Measurements from ENCODE around the gene SLC22A17. TPM values are rescaled to one million over a fixed set of nuclear protein-coding genes. Genes with fewer than 3 reads are reported as not detected.
"Not testable (repeated sequence)": the region's sequence is repeated elsewhere in the genome, so short reads cannot be mapped to it uniquely, and the experiment has no call there.

The SLC22A17 gene
- total RNA-seq, 3 donors from 2014 or later = 2.3 to 35.5 (median 5.4) TPM

DNA sequence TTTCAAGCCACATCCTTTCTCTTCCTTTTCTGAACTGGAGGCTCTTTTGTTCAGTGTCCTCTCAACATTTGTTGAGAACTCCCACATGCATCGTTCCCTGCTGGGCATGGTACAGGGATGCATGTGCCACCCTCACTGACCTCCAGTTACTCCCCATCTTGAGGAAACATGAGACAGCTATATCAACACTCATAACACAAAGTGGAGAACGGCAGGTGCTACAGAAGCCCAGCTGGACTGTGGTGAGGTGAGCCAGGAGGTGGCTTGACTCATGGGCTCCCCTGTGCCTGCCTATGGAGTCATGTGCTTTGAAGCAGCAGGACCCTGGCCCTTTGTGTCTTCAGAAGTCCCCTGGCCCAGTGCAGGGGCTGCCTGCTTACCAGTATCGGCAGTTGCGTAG lies 45.7 kb upstream of the SLC22A17 start:
- H3K9me3 ChIP-seq = no peaks in the 10 kb centered on the region
- TF ChIP-seq CTCF (IDR thresholded peaks at IDR 0.05) = no peak
- no peak for ATAC-seq
- no peaks in the 10 kb centered on the region for H3K4me1 ChIP-seq (ENCODE audit: low read depth)
- no peaks in the 10 kb centered on the region for H3K36me3 ChIP-seq (ENCODE audit: low read depth)
- intact Hi-C loops (cut with DNase I, micrococcal nuclease) = no loop called here
- no peak for DNase-seq
- H3K4me3 ChIP-seq = no peak overlapping the region

- no peaks in the 10 kb centered on the region for H3K36me3 ChIP-seq (ENCODE audit: low read depth)
- no peak for TF ChIP-seq CTCF (IDR thresholded peaks at IDR 0.05)
- no peaks in the 10 kb centered on the region for H3K4me1 ChIP-seq (ENCODE audit: low read depth)
- no peak for ATAC-seq
- no peaks in the 10 kb centered on the region for H3K9me3 ChIP-seq
- no peak for DNase-seq
- no peak overlapping the region for H3K4me3 ChIP-seq
- intact Hi-C loops (cut with DNase I, micrococcal nuclease) = no loop called here
These were observed 44.2 kb upstream of the SLC22A17 start for GRCh38 chr14:23396781-23397407.

DNA sequence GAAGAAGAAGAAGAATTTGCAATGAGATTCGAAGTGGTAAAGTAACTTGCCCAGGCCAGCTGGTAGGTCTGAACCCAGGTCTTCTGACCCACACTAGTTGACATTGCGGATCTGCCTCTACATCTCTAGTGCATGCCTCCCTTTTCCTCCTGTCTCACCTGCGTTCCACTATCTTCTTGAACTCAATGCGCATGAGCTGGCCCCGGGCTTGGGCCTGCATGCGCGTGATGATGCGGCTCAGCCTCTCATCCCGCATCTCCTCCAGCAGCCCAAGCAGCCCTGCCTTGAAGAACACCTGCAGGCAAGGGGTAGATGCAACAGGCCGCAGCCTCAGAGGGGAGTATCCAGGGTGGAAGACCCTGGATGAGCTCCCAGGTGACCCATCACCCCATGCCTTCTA lies 43.4 kb upstream of the SLC22A17 start:
- Histone ChIP-seq H3K9me3 (no peaks in the 10 kb centered on the region), H3K4me3 (no peak overlapping the region), H3K36me3 (ENCODE audit: low read depth) (no peaks in the 10 kb centered on the region), H3K4me1 (ENCODE audit: low read depth) (no peaks in the 10 kb centered on the region)
- no peak for TF ChIP-seq CTCF (IDR thresholded peaks at IDR 0.05)
- DNase-seq (no peak), ATAC-seq (no peak)
- intact Hi-C loops (cut with DNase I, micrococcal nuclease) = no loop called here

GRCh38 chr14:23392613-23393012 lies 39.9 kb upstream of the SLC22A17 start:
- intact Hi-C loops (cut with DNase I, micrococcal nuclease) = no loop called here
- Histone ChIP-seq H3K9me3 (no peaks in the 10 kb centered on the region), H3K4me1 (ENCODE audit: low read depth) (no peaks in the 10 kb centered on the region), H3K4me3 (no peak overlapping the region), H3K36me3 (ENCODE audit: low read depth) (no peaks in the 10 kb centered on the region)
- DNase-seq = no peak
- ATAC-seq = no peak
- no peak for TF ChIP-seq CTCF (IDR thresholded peaks at IDR 0.05)

- H3K9me3 ChIP-seq; H3K36me3 ChIP-seq (ENCODE audit: low read depth); ATAC-seq; intact Hi-C loops (cut with DNase I, micrococcal nuclease); H3K4me1 ChIP-seq (ENCODE audit: low read depth); H3K4me3 ChIP-seq; DNase-seq: not testable (repeated sequence)
These were observed 37.2 kb upstream of the SLC22A17 start for GRCh38 chr14:23389871-23390270.

GRCh38 chr14:23389396-23389795 lies 36.7 kb upstream of the SLC22A17 start:
- no peak for TF ChIP-seq CTCF (IDR thresholded peaks at IDR 0.05)
- H3K36me3 ChIP-seq (ENCODE audit: low read depth) = no peaks in the 10 kb centered on the region
- no peaks in the 10 kb centered on the region for H3K9me3 ChIP-seq
- DNase-seq (no peak), ATAC-seq (no peak)
- no peak overlapping the region for H3K4me3 ChIP-seq
- no peaks in the 10 kb centered on the region for H3K4me1 ChIP-seq (ENCODE audit: low read depth)
- intact Hi-C loops (cut with DNase I, micrococcal nuclease) = no loop called here
